ENCODE data around the gene PIK3R3.

Gene PIK3R3

GRCh38 chr1:46011121-46011695 lies 121.2 kb downstream of the PIK3R3 start:
- no peak overlapping the region for H3K9ac ChIP-seq (ENCODE audit: insufficient read length)
- no peak for DNase-seq (ENCODE audit: low read depth, low spot score)
- no peak overlapping the region for H3K4me3 ChIP-seq
- no peak overlapping the region for H3K27ac ChIP-seq
- TF ChIP-seq FOXP2 (optimal IDR thresholded peaks at IDR 0.05; ENCODE audit: control extremely low read depth, extremely low read length, insufficient read depth) (no peak), EZH2 (IDR thresholded peaks at IDR 0.05) (no peak)
- H3K36me3 ChIP-seq (ENCODE audit: insufficient read depth, low read length) = peaks cover 21% of the 10 kb centered on the region; the same call in 1 of the 2 replicates
- H3K9me3 ChIP-seq (ENCODE audit: low read depth, low read length) = no peaks in the 10 kb centered on the region

DNA sequence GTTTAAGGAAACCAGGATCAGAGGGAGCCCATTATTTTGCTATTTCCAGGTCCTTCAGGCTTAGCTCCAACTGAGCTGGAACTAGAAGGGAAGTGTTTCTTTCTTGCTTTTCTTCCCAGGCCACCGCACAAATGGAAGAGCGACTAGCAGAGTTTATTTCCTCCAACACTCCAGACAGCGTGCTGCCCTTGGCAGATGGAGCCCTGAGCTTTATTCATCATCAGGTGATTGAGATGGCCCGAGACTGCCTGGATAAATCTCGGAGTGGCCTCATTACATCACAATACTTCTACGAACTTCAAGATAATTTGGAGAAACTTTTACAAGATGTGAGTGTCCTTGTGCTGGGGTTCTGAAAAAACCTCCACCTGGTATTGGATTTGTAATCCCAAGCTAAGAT lies 121.8 kb downstream of the PIK3R3 start:
- DNase-seq (ENCODE audit: low read depth, low spot score) = no peak
- H3K9me3 ChIP-seq (ENCODE audit: low read depth, low read length) = no peaks in the 10 kb centered on the region
- H3K36me3 ChIP-seq (ENCODE audit: insufficient read depth, low read length) = peaks cover 23% of the 10 kb centered on the region; the same call in 1 of the 2 replicates
- H3K4me3 ChIP-seq = no peak overlapping the region
- no peak overlapping the region for H3K9ac ChIP-seq (ENCODE audit: insufficient read length)
- TF ChIP-seq POLR2AphosphoS5 (IDR thresholded peaks at IDR 0.05; ENCODE audit: borderline replicate concordance, low read depth, low read length) = no peak
- no peak for TF ChIP-seq FOXP2 (optimal IDR thresholded peaks at IDR 0.05; ENCODE audit: control extremely low read depth, extremely low read length, insufficient read depth)
- no peak for TF ChIP-seq EZH2 (IDR thresholded peaks at IDR 0.05)
- H3K27ac ChIP-seq = no peak overlapping the region

- Histone ChIP-seq H3K9ac (ENCODE audit: insufficient read length) (no peak overlapping the region), H3K9me3 (ENCODE audit: low read depth, low read length) (no peaks in the 10 kb centered on the region), H3K4me3 (no peak overlapping the region), H3K36me3 (ENCODE audit: insufficient read depth, low read length) (peaks cover 23% of the 10 kb centered on the region; the same call in 1 of the 2 replicates), H3K27ac (no peak overlapping the region)
- TF ChIP-seq POLR2AphosphoS5 (IDR thresholded peaks at IDR 0.05; ENCODE audit: borderline replicate concordance, low read depth, low read length) = no peak
- TF ChIP-seq EZH2 (IDR thresholded peaks at IDR 0.05) = no peak
- no peak for TF ChIP-seq FOXP2 (optimal IDR thresholded peaks at IDR 0.05; ENCODE audit: control extremely low read depth, extremely low read length, insufficient read depth)
- DNase-seq (ENCODE audit: low read depth, low spot score) = no peak
Measured at GRCh38 chr1:46008585-46008984, 123.8 kb downstream of the PIK3R3 start.

- Histone ChIP-seq H3K4me3 (no peak overlapping the region), H3K27ac (no peak overlapping the region), H3K36me3 (ENCODE audit: insufficient read depth, low read length) (peaks cover 17% of the 10 kb centered on the region; the same call in 1 of the 2 replicates), H3K9me3 (ENCODE audit: low read depth, low read length) (no peaks in the 10 kb centered on the region), H3K9ac (ENCODE audit: insufficient read length) (no peak overlapping the region)
- TF ChIP-seq POLR2AphosphoS5 (IDR thresholded peaks at IDR 0.05; ENCODE audit: borderline replicate concordance, low read depth, low read length) = no peak
- no peak for TF ChIP-seq FOXP2 (optimal IDR thresholded peaks at IDR 0.05; ENCODE audit: control extremely low read depth, extremely low read length, insufficient read depth)
- no peak for TF ChIP-seq EZH2 (IDR thresholded peaks at IDR 0.05)
- no peak for DNase-seq (ENCODE audit: low read depth, low spot score)
Measured at GRCh38 chr1:46005594-46005993, 126.8 kb downstream of the PIK3R3 start.

GRCh38 chr1:46004492-46004891 lies 127.9 kb downstream of the PIK3R3 start:
- Histone ChIP-seq H3K9me3 (ENCODE audit: low read depth, low read length) (no peaks in the 10 kb centered on the region), H3K9ac (ENCODE audit: insufficient read length) (no peak overlapping the region), H3K27ac (peak overlapping the region; percentile 54; the same call in 1 of the 2 replicates), H3K4me3 (no peak overlapping the region), H3K36me3 (ENCODE audit: insufficient read depth, low read length) (peaks cover 16% of the 10 kb centered on the region; the same call in 1 of the 2 replicates)
- no peak for DNase-seq (ENCODE audit: low read depth, low spot score)
- TF ChIP-seq FOXP2 (optimal IDR thresholded peaks at IDR 0.05; ENCODE audit: control extremely low read depth, extremely low read length, insufficient read depth) (no peak), POLR2AphosphoS5 (IDR thresholded peaks at IDR 0.05; ENCODE audit: borderline replicate concordance, low read depth, low read length) (no peak), EZH2 (IDR thresholded peaks at IDR 0.05) (no peak)

GRCh38 chr1:46003315-46003714 lies 129.1 kb downstream of the PIK3R3 start:
- no peak overlapping the region for H3K27ac ChIP-seq
- no peak overlapping the region for H3K9ac ChIP-seq (ENCODE audit: insufficient read length)
- DNase-seq (ENCODE audit: low read depth, low spot score) = no peak

DNA sequence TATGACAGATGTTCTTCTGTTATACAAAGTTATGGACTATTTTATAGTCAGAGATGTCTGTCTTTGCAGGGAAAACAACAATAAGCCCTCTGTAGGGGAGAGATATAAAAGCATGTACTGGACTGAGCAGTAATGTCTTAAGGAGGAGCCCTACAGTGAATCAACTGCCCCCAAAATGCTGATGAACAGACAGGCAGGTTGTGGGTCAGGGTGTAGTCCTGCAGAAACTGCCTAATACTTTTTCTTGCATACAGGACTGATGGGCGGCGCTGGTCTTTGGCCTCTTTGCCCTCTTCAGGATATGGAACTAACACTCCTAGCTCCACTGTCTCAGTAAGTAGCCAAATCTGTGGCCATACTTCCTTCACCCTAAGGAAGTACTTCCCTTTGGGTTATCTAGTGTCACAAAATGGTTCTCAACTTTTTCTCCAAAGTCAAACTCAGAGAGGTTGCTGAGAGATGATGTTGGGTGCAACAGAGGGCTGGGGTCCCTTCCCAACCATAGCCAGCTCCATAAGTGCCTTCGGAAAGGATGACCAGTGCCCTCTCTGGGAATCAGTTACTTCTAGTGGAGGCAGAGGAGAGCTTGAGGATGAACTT lies 129.8 kb downstream of the PIK3R3 start:
- no peaks in the 10 kb centered on the region for H3K9me3 ChIP-seq (ENCODE audit: low read depth, low read length)
- no peak overlapping the region for H3K4me3 ChIP-seq
- H3K27ac ChIP-seq = no peak overlapping the region
- H3K36me3 ChIP-seq (ENCODE audit: insufficient read depth, low read length) = peaks cover 12% of the 10 kb centered on the region; the same call in 1 of the 2 replicates
- no peak overlapping the region for H3K9ac ChIP-seq (ENCODE audit: insufficient read length)
- no peak for DNase-seq (ENCODE audit: low read depth, low spot score)
- no peak for TF ChIP-seq EZH2 (IDR thresholded peaks at IDR 0.05)
- TF ChIP-seq POLR2AphosphoS5 (IDR thresholded peaks at IDR 0.05; ENCODE audit: borderline replicate concordance, low read depth, low read length) = no peak
- TF ChIP-seq FOXP2 (optimal IDR thresholded peaks at IDR 0.05; ENCODE audit: control extremely low read depth, extremely low read length, insufficient read depth) = no peak

More at GRCh38 chr1:46003315-46003714, 129.1 kb downstream of the PIK3R3 start:
- Histone ChIP-seq H3K36me3 (ENCODE audit: insufficient read depth, low read length) (peaks cover 12% of the 10 kb centered on the region; the same call in 1 of the 2 replicates), H3K9me3 (ENCODE audit: low read depth, low read length) (no peaks in the 10 kb centered on the region), H3K4me3 (no peak overlapping the region)
- TF ChIP-seq POLR2AphosphoS5 (IDR thresholded peaks at IDR 0.05; ENCODE audit: borderline replicate concordance, low read depth, low read length) (no peak), FOXP2 (optimal IDR thresholded peaks at IDR 0.05; ENCODE audit: control extremely low read depth, extremely low read length, insufficient read depth) (no peak), EZH2 (IDR thresholded peaks at IDR 0.05) (no peak)

- DNase-seq (ENCODE audit: low read depth, low spot score) = no peak
- H3K4me3 ChIP-seq = no peak overlapping the region
- H3K9ac ChIP-seq (ENCODE audit: insufficient read length) = no peak overlapping the region
- H3K36me3 ChIP-seq (ENCODE audit: insufficient read depth, low read length) = 0 out of 2 replicates have a peak, but pooled peaks cover 2% of the 10 kb centered on the region
- no peak for TF ChIP-seq POLR2AphosphoS5 (IDR thresholded peaks at IDR 0.05; ENCODE audit: borderline replicate concordance, low read depth, low read length)
- no peak for TF ChIP-seq EZH2 (IDR thresholded peaks at IDR 0.05)
- no peak for TF ChIP-seq FOXP2 (optimal IDR thresholded peaks at IDR 0.05; ENCODE audit: control extremely low read depth, extremely low read length, insufficient read depth)
- no peak overlapping the region for H3K27ac ChIP-seq
- no peaks in the 10 kb centered on the region for H3K9me3 ChIP-seq (ENCODE audit: low read depth, low read length)
Measured at GRCh38 chr1:46001081-46001785, 131.2 kb downstream of the PIK3R3 start.

Measured in SK-N-MC (cell line).